ENCODE data around the gene POLD4. TPM values are rescaled to one million over a fixed set of nuclear protein-coding genes. Genes with fewer than 3 reads are reported as not detected.

POLD4 gene
- total RNA-seq, 1 experiment from 2014 or later: 19.5 TPM

DNA sequence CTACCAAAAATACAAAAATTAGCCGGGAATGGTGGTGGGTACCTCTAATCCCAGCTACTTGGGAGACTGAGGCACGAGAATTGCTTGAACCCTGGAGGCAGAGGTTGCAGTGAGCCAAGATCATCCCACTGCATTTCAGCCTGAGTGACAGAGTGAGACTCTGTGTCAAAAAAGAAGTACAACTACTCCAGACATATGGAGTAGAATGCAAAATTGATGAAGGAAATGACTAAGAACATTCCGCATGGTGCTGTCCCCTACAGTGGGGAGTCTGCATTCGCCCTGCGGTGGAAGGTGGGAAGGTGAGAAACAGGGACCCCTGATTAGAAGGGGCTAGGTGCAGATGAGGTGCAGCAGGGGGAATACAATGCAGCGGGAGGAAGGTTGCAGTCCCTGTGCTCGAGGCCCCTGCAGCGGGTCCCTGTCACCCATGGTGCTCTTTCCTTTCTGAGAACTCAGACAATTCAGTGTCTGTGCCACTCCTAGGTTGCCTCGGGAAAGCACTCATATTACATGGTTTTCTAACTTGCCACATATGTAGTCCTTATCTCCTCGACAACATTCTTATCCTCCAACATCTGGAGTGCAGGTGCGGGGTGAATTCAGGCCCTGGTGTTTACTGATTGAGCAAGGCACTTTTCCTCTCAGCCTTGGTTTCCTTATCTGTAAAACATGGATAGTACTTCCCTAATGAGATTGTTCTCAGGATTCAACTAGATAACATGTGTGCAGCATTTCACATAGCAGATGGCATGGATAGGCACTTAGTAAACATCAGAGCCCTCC is 5.2 kb downstream of the POLD4 start:
- H4K8ac ChIP-seq (replicated peaks; ENCODE audit: insufficient read length, low read depth, low read length): no peak overlapping the region
- H3K4me1 ChIP-seq (ENCODE audit: insufficient read depth, low read length): no peaks in the 10 kb centered on the region
- Mint-ChIP-seq H3K36me3 (ENCODE audit: insufficient read depth in 1 of 3, low read depth in 3 of 3) (no peaks in the 10 kb centered on the region), H3K4me3 (no peak overlapping the region), H3K9me3 (no peaks in the 10 kb centered on the region; a peak in 1 of 5 replicates), H3K27me3 (ENCODE audit: low read depth) (no peaks in the 10 kb centered on the region), H3K27ac (no peak overlapping the region), H3K4me1 (peaks cover 14 to 24% of the 10 kb centered on the region in 2 experiments)
- H3K27ac ChIP-seq (ENCODE audit: insufficient read length, low read depth, low read length): no peak overlapping the region
- H2AK5ac ChIP-seq (ENCODE audit: insufficient read length, low read length): no peak overlapping the region
- WGBS (ENCODE audit: extremely low coverage, insufficient read length, low lambda C conversion rate): no CpG with 5 or more reads among the region's 11 CpGs
- no peak overlapping the region; the same call in 1 of the 2 replicates for H2BK15ac ChIP-seq (ENCODE audit: low read depth, low read length)
- H3K23ac ChIP-seq (ENCODE audit: insufficient read length, low read depth, low read length): no peak overlapping the region
- H2AFZ ChIP-seq (ENCODE audit: low read length): no peak overlapping the region
- H2BK12ac ChIP-seq (ENCODE audit: insufficient read length, low read depth, low read length): no peak overlapping the region
- DNase-seq: no peak
- H3K4ac ChIP-seq (ENCODE audit: low read depth, low read length): no peak overlapping the region
- H3K79me1 ChIP-seq (ENCODE audit: insufficient read depth, low read depth, low read length, poor library complexity, severe bottlenecking): no peaks in the 10 kb centered on the region
- H3K23me2 ChIP-seq (ENCODE audit: insufficient read length, low read depth, low read length, poor library complexity, severe bottlenecking): peaks cover 7% of the 10 kb centered on the region
- TF ChIP-seq, protein P1, sequence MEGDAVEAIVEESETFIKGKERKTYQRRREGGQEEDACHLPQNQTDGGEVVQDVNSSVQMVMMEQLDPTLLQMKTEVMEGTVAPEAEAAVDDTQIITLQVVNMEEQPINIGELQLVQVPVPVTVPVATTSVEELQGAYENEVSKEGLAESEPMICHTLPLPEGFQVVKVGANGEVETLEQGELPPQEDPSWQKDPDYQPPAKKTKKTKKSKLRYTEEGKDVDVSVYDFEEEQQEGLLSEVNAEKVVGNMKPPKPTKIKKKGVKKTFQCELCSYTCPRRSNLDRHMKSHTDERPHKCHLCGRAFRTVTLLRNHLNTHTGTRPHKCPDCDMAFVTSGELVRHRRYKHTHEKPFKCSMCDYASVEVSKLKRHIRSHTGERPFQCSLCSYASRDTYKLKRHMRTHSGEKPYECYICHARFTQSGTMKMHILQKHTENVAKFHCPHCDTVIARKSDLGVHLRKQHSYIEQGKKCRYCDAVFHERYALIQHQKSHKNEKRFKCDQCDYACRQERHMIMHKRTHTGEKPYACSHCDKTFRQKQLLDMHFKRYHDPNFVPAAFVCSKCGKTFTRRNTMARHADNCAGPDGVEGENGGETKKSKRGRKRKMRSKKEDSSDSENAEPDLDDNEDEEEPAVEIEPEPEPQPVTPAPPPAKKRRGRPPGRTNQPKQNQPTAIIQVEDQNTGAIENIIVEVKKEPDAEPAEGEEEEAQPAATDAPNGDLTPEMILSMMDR (conservative IDR thresholded peaks at IDR 0.05): no peak
- no peak overlapping the region for H2BK120ac ChIP-seq (ENCODE audit: low read depth, low read length, poor library complexity, severe bottlenecking)
- H2BK20ac ChIP-seq (ENCODE audit: low read depth, low read length, poor library complexity, severe bottlenecking): no peak overlapping the region
- no peak overlapping the region for H4K91ac ChIP-seq (ENCODE audit: insufficient read length, low read depth, low read length)
- H3K56ac ChIP-seq (ENCODE audit: insufficient read length, low read depth, low read length): no peak overlapping the region
- H3K27me3 ChIP-seq (ENCODE audit: insufficient read depth, low read length): no peaks in the 10 kb centered on the region
- no peaks in the 10 kb centered on the region for H3K79me2 ChIP-seq (ENCODE audit: insufficient read depth, low read length)
- no peaks in the 10 kb centered on the region for H3K9me3 ChIP-seq (ENCODE audit: control insufficient read depth, low read depth, low read length)
- no peak overlapping the region for H3T11ph ChIP-seq (ENCODE audit: low read length)
- no peak overlapping the region for H3K4me2 ChIP-seq (ENCODE audit: insufficient read depth, insufficient read length, low read length)
- H3K9ac ChIP-seq (ENCODE audit: extremely low read depth, insufficient read length, low read length): no peak overlapping the region
- H4K20me1 ChIP-seq (ENCODE audit: control insufficient read depth, insufficient read depth, insufficient read length): no peaks in the 10 kb centered on the region
- no peak overlapping the region for H4K5ac ChIP-seq (ENCODE audit: insufficient read length, low read depth, low read length)
- no peak overlapping the region for H3K18ac ChIP-seq (ENCODE audit: insufficient read length, low read depth, low read length)
- H3K14ac ChIP-seq (ENCODE audit: insufficient read depth, low read length): no peak overlapping the region
- no peak overlapping the region for H2BK5ac ChIP-seq (ENCODE audit: insufficient read length, low read length)

Measured in H9 (cell line).